NCI-H2107 treated with DMSO at 0.1 percent for 48 hours (cell line): ENCODE data around the gene LITAF.

ENCODE experiments used
- DNase-seq: peaks from one replicate; lab custom pipeline; 2025; ENCODE audit not compliant: unreplicated experiment; lab: John Stamatoyannopoulos, UW

LITAF gene

DNA sequence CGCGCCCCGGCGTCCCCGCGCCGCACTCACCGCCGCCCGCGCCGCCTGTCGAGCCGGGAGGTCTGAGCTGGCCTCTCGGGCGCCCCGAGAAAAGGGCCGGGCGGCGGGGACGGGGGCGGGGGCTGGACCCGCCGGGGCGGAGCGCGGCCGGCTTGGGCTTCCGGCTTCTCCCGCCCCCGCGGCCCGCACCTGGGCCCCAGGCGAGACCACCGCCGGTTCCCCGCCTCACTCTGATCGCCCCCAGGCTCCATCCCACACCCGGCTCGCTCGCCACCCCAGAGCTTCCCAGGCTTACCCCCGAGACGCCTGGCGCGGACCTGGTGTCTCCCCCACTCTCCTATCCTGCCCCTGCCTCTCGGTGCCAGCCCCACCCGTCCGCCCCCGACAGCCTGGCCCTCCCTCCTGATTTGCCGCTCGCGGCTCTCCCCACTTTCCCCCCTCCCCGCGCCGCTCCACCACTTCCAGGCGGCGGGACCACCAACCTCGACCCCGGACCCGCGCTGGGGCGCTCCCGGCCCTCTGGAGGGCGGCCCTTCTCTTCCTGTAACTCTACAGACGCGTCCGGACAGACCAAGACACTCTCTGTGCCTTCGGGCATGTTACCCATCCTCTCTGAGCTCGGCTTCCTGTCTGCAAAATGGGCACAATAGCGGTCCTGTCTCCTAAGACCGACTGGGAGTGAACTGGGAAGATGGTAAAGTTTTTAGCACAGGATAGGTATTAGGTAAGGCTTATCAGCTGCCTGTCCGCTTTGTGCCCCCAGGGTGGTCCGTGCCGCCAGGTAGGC lies at the start of gene LITAF:
TSS of gene LITAF (minus strand) at position 64 of the 787 bp plus-strand sequence. CDS start 30,189 bp downstream, outside the sequence.
- DNase-seq, result no peak

DNA sequence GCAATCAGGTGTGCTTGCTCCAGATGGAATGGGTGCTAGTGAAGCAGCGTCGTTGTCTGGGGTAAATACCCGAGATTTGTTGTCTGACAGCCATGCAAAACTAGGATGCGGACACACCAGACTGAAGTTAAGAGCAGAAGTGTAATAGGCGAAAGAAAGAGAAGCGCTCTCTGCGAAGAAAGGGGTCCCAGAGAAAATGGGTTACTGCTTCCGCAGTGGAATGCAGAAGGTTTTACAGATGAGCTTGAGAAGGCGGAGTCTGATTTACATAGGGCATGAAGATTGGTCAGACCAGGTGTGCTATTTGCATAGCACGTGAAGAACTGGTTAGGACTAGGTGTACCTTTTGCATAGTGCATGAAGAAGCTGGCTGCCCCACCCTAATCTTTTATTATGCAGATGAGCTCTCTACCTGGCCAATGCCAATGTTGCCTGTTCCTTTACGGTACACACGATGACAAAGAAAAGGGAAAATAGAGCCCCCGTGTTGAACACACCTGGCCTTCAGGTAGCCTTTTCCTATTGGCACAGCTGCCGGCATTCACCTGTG lies 49.5 kb upstream of the LITAF start:
- DNase-seq, result no peak

DNA sequence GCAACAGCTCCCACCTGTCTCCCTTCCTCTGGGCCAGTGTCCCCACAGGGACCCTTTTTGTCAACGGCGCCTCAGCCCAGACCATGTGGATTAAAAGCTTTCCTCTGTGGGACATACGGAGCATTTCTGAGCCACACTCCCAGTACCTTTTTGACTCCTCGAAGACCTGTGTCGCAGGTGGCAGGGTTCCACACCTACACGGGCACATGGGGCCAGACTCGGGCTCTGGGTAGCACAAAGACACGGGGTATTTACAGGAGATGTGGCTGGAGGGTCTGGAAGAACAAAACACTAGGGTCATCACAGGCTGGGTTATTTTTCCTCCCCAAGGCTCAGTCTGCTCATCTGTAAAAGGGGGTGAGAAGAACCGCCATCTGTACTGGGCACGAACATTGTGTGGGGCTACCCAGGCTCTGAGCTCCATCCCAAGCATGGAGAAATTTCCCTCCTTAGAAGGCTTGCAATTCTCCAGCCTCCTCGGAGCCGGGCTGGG lies 49.0 kb upstream of the LITAF start:
- DNase-seq, result no peak

DNA sequence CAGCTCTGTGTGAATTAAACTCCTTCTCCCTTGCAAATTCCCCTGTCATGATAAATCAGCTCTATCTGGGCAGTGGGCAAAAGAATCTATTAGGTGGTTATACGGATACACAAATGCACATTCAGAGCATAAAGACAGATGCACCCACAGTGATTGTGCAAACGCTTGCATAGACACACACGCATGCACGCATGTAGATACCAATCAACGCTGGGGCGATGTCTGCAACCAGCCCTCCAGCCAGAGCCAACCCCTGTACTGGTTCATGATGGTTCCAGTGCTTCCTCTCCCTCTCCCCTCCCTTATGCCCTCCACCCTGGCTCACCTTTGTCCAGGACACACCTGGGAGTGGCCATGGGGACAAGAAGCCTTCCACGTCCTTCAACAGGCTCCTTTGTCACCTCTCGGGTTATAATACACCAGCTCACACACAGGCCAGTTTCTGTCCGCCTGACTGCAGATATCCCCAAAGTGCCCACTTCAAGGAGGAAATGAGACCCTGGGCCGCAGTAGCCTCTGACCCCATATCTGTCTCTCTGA lies 48.5 kb upstream of the LITAF start:
- DNase-seq, result no peak

DNA sequence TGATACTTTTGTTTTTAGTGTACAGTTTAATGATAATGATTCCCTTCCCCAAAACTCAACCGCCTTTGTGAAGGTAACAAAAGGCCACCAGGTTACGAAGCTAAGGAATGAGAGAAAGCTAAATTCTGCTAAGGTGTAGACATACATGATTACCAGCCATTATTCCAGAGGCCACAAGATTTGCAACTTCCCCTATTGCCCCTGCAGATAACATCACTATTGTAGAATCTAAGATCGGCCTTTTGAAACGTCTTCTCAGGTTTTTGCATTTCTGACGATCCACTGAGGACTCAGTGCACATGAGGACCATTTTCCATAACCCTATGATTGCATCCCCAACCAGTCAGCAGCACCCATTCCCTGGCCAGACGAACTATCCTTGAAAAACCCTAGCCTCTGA lies 47.6 kb upstream of the LITAF start:
- DNase-seq, result no peak

DNA sequence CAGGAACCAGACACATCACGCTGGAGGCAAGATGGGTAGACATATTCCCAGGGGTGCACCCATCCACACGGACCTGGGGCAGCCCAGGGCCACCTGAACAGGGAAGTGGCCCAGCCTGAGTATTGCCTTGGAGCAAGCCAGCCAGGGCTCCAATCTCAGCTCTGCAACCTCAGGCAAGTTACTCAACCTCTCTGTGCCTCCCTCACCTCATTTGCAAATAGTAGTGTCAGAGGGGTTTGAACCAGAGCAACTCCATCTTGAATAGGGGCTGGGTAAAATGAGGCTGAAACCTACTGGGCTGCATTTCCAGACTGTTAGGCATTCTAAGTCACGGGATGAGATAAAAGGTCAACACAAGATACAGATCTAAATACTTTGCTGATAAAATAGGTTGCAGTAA lies 46.4 kb upstream of the LITAF start:
- DNase-seq, result no peak

DNA sequence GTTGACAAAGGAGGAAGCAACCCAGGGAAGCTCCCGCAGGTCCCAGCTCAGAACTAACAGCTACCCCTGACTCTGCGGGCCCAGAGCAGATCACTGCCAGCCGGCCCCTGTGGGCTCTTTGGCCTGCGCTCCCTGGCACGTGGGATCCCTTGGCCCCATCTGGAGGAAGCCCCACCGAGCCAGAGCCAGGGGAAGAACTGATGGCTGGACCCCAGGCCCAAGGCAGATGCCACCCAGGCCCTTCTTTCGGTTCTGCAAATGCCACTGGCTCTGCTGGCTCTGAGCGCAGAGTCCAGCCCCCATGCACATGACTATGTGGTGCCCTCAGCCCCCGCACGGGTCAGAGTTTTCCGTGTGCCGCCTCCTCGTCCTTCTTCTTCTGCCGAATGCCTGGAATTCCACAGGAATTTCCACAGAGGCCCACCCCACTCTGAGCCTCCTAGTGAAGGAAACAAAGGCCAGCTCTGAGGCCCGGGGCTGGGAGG lies 45.8 kb upstream of the LITAF start:
- no peak for DNase-seq

DNA sequence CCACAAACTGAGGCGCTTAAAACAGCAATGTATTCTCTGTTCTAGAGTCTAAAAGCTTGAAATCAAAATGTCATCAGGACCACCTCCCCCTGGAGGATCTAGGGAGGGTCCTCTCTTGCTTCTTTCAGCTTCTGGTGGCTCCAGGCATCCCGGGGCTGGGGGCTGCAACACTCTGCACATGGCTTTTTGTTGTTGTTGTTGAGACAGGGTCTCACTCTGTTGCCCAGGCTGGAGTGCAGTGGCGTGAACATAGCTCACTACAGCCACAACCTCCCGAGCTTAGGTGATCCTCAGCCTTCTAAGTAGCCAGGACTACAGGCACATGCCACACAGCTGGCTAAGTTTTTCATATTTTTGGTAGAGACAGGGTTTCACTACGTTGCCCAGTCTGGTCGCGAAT lies 44.5 kb upstream of the LITAF start:
- no peak for DNase-seq

DNA sequence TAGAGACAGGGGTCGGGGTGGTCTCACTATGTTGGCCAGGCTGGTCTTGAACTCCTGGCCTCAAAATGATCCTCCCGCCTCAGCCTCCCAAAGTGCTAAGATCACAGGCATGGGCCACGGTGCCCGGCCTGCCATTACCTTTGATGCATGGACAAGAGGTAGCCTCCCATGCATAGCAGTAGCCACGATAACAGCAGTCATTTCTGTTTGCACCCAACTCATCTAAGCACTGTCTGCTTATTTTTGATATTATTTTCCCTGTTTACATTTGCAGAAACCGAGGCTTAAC lies 44.0 kb upstream of the LITAF start:
- DNase-seq, result no peak

DNA sequence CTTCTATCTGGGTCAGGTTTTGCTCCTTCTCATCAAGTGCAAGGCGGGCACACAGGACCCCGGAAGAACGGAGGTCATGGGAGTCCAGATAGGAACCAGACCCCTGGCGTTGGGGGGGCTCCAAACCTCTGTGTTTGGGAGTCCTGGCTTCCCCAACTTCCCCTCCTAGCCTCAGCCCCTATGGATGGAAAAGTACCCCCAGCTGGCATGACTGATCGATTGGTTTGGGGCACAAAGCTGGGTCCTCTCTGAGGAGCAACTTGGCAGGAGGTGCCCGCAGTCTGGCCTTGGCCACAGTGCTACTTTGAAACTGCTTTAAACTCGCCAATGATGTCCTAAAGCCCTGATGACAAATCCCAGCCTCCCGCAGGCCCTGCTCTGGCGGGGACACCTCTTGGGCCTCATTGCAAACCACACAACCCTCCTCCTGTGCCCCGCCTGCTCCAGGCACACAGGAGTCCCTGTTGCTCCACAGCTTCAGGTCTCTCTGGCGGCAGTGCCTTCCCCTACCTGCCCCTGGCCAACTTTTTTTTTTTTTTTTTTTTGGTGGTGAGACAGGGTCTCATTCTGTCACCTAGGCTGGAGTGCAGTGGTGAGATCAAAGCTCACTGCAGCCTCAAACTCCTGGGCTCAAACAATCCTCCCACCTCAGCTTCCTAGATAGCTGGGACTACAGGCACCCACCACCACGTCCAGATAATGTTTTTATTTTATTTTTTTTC lies 43.5 kb upstream of the LITAF start:
- DNase-seq, result peak; percentile 32

DNA sequence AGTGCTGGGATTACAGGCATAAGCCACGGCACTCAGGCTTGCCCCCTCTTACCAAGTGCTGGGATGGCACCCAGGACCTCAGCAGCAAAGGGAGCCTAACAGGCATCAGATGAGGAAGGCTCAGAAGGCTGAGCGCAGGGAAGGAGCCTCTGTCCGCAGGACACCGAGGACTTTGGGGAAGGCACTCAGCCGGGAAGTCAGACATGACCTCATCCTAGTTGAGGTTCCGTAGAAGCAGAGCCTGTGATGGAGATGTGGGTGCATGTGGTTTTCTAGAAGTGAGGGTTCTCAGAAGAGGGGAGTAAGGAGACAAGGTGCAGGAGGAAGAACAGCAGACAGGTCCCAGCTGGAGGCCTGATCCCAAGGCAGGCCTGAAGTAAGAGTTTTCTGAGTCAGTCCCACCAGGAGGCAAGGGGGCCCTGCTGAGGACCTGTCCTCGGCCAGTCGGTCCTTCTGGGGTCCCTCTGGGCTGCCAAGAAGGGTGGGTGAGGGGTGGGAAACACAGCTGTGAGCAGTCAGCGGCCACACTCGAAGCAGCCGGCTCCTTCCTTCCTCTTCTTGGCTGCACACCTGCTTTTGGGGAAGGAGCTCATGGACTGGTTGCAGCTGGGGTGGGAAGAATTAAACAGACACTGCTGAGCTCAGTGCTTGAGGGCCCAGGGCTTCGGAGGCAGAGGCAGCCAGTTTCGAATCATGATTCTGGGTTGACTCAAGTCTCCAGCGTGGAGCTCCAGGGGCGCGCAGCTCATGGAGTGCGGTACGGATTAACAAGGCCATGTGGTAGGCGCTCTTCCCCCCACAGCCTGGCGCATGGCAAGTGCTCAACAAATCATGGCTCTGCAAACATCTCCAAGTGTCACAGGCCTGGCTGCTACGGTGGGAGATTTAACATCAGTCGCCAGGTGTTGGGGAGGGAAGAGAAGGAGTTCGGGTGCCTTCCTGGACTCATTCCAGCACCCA lies 42.6 kb upstream of the LITAF start:
- peak; percentile 57 for DNase-seq

DNA sequence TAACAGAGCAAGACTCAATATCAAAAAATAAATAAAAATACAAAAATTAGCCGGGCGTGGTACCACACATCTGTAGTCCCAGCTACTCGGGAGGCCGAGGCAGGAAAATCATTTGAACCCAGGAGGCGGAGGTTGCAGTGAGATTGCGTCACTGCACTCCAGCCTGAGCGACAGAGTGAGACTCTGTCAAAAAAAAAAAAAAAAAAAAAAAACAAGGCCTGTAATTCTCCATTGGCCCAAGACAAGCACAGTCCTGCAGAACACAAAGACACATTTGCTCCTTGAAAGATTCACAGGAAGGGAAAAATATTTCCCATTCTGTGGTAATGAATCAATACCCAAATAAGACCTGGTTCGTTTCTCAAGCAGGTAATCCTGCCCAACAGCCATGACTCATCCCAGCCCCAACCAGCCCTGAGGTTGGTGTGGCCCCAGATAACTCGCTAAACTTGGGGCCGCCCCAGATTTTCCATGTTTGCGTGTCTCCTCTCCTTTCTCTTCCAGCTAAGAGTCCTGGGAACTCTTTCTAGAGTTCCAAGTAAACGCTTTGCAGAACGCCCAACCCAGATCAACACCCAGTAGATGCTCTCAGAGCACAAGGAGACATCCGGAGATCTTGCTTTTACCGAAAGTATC lies 41.2 kb upstream of the LITAF start:
- no peak for DNase-seq

DNA sequence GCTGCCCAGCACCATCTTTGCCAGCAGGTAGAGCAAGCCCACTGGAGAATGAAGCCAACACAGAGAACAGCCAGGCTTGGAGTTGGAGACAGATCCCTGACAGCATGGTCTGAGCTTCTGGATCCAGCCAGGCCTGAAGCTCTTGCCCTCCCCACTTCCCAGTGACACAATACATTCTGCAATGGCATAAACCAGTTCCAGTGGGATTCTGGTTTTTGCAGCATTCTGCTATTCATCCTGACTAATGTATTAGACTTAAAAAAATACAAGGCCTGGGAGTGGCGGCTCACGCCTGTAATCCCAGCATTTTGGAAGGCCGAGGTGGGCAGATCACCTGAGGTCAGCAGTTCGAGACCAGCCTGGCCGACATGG lies 40.6 kb upstream of the LITAF start:
- DNase-seq, result no peak

DNA sequence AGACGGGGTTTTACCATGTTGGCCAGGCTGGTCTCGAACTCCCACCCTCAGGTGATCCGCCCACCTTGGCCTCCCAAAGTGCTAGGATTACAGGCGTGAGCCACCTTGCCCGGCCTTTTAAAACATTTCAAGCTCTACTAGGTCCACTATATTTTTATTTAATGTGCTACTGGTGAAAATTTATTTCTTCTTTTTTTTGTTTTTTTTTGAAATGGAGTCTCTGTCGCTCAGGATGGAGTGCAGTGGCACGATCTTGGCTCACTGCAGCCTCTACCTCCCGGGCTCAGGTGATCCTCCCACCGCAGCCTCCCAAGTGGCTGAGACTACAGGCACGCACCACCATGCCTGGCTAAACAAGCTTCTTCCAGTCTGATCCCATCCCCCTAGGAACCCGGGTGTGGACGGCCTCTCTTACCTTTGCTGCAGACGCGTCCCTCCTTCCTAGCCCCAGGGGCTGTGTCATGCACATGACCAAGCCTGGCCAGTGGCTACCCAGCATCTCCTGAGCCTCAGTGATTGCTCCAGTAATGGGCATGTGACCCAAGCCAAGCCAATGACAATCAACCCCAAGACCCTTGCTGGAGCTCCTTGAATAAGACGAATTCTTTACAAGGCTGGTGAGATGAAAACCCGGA lies 40.1 kb upstream of the LITAF start:
- DNase-seq, result no peak

DNA sequence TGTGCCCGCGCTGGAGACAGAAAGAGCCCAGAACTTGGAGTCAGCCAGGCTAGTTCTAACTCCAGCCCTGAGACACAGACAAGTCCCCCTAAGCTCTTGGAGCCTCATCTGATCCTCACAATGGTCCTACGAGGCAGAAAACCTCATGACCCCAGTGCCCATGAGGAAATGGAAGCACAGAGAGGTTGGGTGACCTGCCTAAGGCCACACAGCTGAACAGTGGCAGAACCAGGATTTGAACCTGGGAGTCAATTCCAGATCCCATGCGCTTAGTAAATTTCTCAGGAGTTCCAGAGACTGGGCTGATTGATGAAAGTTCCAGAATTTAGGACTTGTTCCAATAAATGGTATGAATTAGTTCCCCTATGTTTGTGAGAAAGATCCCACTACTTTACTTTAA lies 39.0 kb upstream of the LITAF start:
- no peak for DNase-seq

DNA sequence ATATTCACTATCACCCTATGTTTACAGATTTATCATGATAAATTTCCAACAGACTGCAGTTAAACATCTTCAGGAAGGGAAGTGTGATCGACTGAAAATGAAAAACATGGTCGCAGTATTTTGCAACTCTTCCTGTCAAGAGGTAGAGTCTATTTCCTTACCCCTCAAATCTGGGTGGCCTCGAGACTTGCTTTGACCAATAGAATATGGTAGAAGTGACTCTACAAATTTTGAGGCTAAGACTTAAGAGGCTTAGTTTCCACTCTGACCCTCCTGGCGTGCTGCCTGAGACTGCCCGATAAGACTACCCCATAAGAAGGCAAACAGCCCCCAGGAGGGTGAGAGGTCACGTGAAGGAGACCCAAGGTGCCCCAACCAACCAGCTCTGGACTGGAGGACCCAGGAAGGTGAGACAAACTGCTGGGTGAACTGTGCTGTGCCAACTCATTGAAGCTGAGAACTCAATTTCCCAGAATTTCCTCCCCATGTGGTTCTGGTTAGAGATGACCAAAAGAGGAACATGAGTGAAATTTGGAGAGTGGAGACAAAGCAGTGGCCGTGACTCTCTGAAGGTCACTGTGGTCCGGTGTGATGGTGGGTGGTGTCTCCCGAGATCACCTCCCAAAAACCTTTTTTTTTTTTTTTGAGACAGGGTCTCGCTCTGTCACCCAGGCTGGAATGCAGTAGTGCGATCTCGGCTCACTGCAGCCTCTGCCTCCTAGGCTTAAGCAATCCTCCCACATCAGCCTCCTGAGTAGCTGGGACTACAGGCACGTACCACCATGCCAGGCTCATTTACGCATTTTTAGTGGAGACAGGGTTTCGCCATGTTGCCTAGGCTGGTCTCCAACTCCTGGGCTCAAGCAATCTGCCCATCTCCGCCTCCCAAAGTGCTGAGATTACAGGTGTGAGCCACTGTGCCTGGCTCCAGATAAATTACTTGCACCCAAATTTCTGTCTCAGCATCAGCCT lies 38.2 kb upstream of the LITAF start:
- no peak for DNase-seq

DNA sequence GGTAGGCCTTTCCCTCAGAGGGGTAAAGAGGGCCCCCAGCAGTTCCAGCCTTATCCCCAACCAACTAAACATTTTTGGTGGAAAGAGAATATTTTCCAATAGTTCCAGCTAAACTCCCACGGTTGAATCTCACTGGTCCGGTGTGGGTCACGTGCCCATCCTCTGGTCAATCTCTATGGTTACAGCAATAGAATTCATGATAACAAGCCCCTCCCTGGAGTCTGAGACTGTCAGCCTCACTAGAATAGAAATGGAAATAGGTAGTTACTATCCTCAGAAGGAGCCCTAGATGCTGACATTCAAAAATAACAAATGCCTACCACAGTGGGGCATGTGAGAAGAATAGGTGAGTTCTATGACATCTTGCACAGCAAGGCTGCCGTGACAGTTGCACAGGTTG lies 37.5 kb upstream of the LITAF start:
- DNase-seq, result no peak

DNA sequence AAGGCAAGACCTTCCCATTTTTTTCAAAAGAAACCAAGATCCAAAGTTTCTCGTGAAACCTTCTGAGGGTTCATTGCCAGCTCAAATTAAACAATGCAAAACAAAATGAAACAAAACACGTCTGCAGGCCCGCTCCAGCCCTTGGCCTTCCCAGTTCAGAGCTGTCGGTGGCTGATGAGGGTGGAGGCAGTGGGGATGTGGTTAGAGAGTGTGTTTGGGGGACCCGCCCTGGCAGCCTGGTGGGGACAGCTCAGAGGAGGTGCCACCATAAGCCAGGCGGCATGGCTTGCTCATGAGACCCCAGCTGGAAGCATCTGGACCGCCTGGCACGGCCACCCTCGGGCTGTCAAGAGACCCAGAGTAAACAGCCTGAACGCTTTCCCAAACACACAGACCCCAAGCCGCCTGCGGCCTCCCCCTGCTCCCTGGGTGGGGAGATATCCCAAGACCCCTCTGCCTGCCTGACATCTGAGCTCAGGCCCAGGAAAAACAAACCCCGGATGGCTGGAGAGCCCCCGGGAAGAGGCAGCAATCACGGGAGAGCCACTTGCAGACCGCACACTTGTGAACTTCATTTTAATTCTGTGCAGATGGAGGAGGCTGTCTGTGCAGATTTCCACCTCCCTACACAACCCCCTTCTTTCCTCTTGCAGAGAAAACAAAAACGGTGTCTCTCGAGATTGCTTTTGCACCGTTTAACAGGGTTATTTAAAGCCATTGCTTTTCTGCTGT lies 35.4 kb upstream of the LITAF start:
- DNase-seq, result peak; percentile 40
